HepG2 (cell line): ENCODE measurements around the gene ATP6V0E1. TPM values are rescaled to one million over a fixed set of nuclear protein-coding genes. Genes with fewer than 3 reads are reported as not detected.

Experiments
- CREM ChIP-seq, 2 experiments: sonication (generic) in 1 of 2; formaldehyde crosslinking in 1 of 2; IDR thresholded peaks; 2 replicates each; pipeline versions ENCODE4 v1.4.0 to v1.6.1; 2016 to 2020; ENCODE audit warnings: antibody characterized with exemption in 1 of 2, mild to moderate bottlenecking in 1 of 2, missing genetic modification reagents in 1 of 2
- EED ChIP-seq: sonication (generic); formaldehyde crosslinking; IDR thresholded peaks from 2 replicates; pipeline ENCODE4 v1.5.0; 2020; ENCODE audit warnings: mild to moderate bottlenecking, missing genetic modification reagents
- FOXK1 ChIP-seq: sonication (generic); formaldehyde crosslinking; IDR thresholded peaks from 2 replicates; pipeline ENCODE4 v1.4.0; 2020; ENCODE audit warnings: low read depth, missing genetic modification reagents, borderline replicate concordance
- GATA4 ChIP-seq: sonication (generic); IDR thresholded peaks from 2 replicates; pipeline ENCODE4 v1.6.1; 2016; ENCODE audit warnings: antibody characterized with exemption, low read depth, borderline replicate concordance
- GATAD2A ChIP-seq: IDR thresholded peaks from 2 replicates; pipeline ENCODE4 v1.6.1; 2016
- IKZF1 ChIP-seq: fragments of 450-650 bp; IDR thresholded peaks from 2 replicates; pipeline ENCODE4 v1.7.1; 2016
- IKZF5 ChIP-seq: IDR thresholded peaks from 2 replicates; pipeline ENCODE4 v1.6.1; 2018; ENCODE audit warnings: missing genetic modification reagents, mild to moderate bottlenecking, missing compliant biosample characterization
- NR2F6 ChIP-seq, 2 experiments: IDR thresholded peaks; 2 replicates each; pipeline ENCODE4 v1.6.1; 2016; ENCODE audit warnings: antibody characterized with exemption in 1 of 2, mild to moderate bottlenecking in 1 of 2
- PPARG ChIP-seq: conservative IDR thresholded peaks from 2 replicates; pipeline ENCODE4 v1.6.1; 2016; ENCODE audit warnings: missing biosample characterization, missing genetic modification reagents
- TAF1 ChIP-seq: sonication (generic); formaldehyde crosslinking; IDR thresholded peaks from 2 replicates; pipeline ENCODE4 v1.4.0; 2020; ENCODE audit warnings: missing genetic modification reagents
- TBX3 ChIP-seq: fragments of 450-650 bp; IDR thresholded peaks from 2 replicates; pipeline ENCODE4 v1.6.1; 2017; ENCODE audit warnings: antibody characterized with exemption, mild to moderate bottlenecking, inconsistent platforms, borderline replicate concordance
- U2AF2 ChIP-seq: fragments of 200-400 bp; formaldehyde crosslinking; IDR thresholded peaks from 2 replicates; pipeline ENCODE4 v1.6.1; 2017; ENCODE audit warnings: low read depth, mild to moderate bottlenecking, low read length
- ZFP91 ChIP-seq: sonication (generic); formaldehyde crosslinking; IDR thresholded peaks from 2 replicates; pipeline ENCODE4 v1.9.0; 2022; ENCODE audit warnings: missing genetic modification reagents, mild to moderate bottlenecking, borderline replicate concordance
- ZNF562 ChIP-seq: sonication (generic); formaldehyde crosslinking; IDR thresholded peaks from 2 replicates; pipeline ENCODE4 v1.8.0; 2022; ENCODE audit warnings: missing genetic modification reagents, borderline replicate concordance
- ZNF605 ChIP-seq: sonication (generic); formaldehyde crosslinking; IDR thresholded peaks from 2 replicates; pipeline ENCODE4 v1.8.0; 2022; ENCODE audit warnings: mild to moderate bottlenecking, missing genetic modification reagents
- ZNF646 ChIP-seq: sonication (generic); formaldehyde crosslinking; IDR thresholded peaks from 2 replicates; pipeline ENCODE4 v1.9.0; 2021; ENCODE audit warnings: mild to moderate bottlenecking, missing genetic modification reagents
- ZNF850 ChIP-seq: sonication (generic); formaldehyde crosslinking; conservative IDR thresholded peaks from 2 replicates; pipeline ENCODE4 v1.9.0; 2021; ENCODE audit warnings: mild to moderate bottlenecking, missing genetic modification reagents
- ZSCAN29 ChIP-seq: sonication (generic); formaldehyde crosslinking; conservative IDR thresholded peaks from 2 replicates; pipeline ENCODE4 v1.4.0; 2020; ENCODE audit warnings: mild to moderate bottlenecking, missing genetic modification reagents
- polyA plus RNA-seq, 8 experiments: library from polyadenylated mRNA; depleted of rRNA in 3 of 8; stranded (reverse) in 7 of 8; unstranded in 1 of 8; fragments of >200 nt; fragmentation: Illumina TruSeq in 4 of 8; extraction: Trizol in 4 of 8; gene quantifications; 2 replicates each; pipeline versions ENCODE4 v1.2.1 to v1.2.3, GENCODE V29; 2011 to 2016; ENCODE audit warnings: low read depth in 4 of 8, missing spikeins in 1 of 8, mixed read lengths in 1 of 8; ENCODE audit not compliant: insufficient read depth in 1 of 8
- total RNA-seq, 5 experiments: library from RNA; depleted of rRNA; stranded (reverse); fragments of >200 nt; fragmentation: Illumina TruSeq; extraction: Trizol; gene quantifications; 2 replicates each; pipeline ENCODE4 v1.2.3, GENCODE V29; 2016; ENCODE audit warnings: low read depth in 1 of 5
- TF ChIP-seq, protein P1 (sequence below): sonication (generic); formaldehyde crosslinking; IDR thresholded peaks from 2 replicates; pipeline ENCODE4 v1.8.1; 2022; ENCODE audit warnings: mild to moderate bottlenecking, missing genetic modification reagents

The ATP6V0E1 gene
- total and polyA plus RNA-seq, 2 of the 13 experiments (the other 11 are each of a cell fraction or from before 2014, with no cell fraction given) = 143 to 215 TPM

GRCh38 chr5:173015598-173016455 lies 32.3 kb downstream of the ATP6V0E1 start (continued):
- TF ChIP-seq ZNF850 (CRISPR knock-in tag) (no peak), FOXK1 (CRISPR knock-in tag) (no peak), ZNF646 (CRISPR knock-in tag) (no peak), ZFP91 (CRISPR knock-in tag) (peak; percentile 44; the same call in 1 of the 2 replicates), IKZF1 (no peak), ZNF562 (no peak), ZNF605 (CRISPR knock-in tag) (peak; percentile 41; the same call in 1 of the 2 replicates), IKZF5 (CRISPR knock-in tag) (no peak), PPARG (CRISPR knock-in tag) (peak; percentile 76), TBX3 (no peak), CREM (IDR thresholded peaks at IDR 0.05) (peak; percentile 39; the same call in 1 of the 2 replicates), CREM (CRISPR knock-in tag; IDR thresholded peaks at IDR 0.05) (no peak), GATAD2A (CRISPR knock-in tag) (peak; percentile 49), TAF1 (CRISPR knock-in tag) (no peak), U2AF2 (no peak), EED (CRISPR knock-in tag) (no peak), ZSCAN29 (CRISPR knock-in tag) (no peak), NR2F6 (IDR thresholded peaks at IDR 0.05) (no peak), NR2F6 (CRISPR knock-in tag; IDR thresholded peaks at IDR 0.05) (0 out of 2 replicates have a peak, but pooled peaks have one; percentile 19), GATA4 (no peak)
- TF ChIP-seq, protein P1, sequence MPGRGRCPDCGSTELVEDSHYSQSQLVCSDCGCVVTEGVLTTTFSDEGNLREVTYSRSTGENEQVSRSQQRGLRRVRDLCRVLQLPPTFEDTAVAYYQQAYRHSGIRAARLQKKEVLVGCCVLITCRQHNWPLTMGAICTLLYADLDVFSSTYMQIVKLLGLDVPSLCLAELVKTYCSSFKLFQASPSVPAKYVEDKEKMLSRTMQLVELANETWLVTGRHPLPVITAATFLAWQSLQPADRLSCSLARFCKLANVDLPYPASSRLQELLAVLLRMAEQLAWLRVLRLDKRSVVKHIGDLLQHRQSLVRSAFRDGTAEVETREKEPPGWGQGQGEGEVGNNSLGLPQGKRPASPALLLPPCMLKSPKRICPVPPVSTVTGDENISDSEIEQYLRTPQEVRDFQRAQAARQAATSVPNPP (CRISPR knock-in tag) = no peak
